ENCODE measurements around the gene IGHMBP2. TPM values are rescaled to one million over a fixed set of nuclear protein-coding genes. Genes with fewer than 3 reads are reported as not detected.

The IGHMBP2 gene
- total RNA-seq, 1 experiment from 2014 or later = 24.8 TPM

DNA sequence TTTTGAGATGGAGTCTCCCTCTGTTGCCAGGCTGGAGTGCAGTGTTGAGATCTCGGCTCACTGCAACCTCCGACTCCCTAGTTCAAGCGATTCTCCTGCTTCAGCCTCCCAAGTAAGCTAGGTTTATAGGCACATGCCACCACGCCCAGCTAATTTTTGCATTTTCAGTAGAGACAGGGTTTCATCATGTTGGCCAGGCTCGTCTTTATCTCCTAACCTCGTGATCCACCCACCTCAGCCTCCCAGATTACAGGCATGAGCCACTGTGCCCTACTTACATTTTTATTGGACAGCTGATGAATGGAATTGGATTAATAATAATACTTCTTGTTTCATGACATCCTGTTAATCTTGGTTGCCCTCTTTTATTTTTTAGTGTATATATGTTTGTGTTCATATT, 80.1 kb downstream of the IGHMBP2 start:
- DNase-seq (ENCODE audit: low read depth, low spot score) = no peak

DNA sequence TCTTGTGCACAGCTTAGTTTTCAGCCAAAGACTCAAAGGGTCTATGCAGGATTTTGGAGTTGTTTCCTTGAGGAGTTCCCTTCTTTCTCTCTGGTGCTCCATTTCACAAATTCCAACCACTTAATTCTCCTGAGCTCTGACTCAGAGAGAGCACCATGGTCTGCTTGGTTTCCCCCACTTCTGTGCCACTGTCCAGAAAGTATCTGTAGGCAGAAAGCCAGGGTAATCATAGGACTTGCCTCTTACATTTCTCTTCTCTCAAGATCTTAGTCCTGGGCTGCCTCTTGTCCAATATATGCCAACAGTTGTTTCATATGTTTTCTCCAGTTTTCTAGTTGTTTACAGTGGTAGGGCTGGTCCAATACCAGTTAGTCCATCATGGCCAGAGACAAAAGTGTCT, 83.5 kb downstream of the IGHMBP2 start:
- DNase-seq (ENCODE audit: low read depth, low spot score) = no peak
- in situ Hi-C loops (cut with HindIII; ENCODE audit: low pct_unique_long_range_greater_than_20kb, low sequenced_read_pairs) = no loop called here

More for the DNA sequence above, 80.1 kb downstream of the IGHMBP2 start:
- in situ Hi-C loops (cut with HindIII; ENCODE audit: low pct_unique_long_range_greater_than_20kb, low sequenced_read_pairs) = no loop called here

DNA sequence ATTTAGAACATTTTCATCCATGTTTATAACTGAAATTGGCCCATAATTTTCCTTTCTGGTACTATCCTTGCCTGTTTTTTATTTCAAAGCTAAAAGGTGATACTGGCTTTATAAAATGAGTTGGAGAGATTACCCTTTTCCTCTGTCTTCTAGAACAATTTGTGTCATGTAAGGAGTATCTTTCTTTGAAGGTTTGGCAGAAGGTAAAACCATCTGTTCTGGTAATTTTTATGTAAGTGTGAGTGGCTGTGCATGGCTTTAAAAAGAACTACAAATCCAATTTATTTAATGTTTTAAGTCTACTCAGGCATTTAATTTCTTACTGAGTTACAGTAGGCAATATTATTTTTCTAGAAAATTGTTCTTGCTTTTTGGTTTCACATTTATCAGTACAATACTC, 84.8 kb downstream of the IGHMBP2 start:
- in situ Hi-C loops (cut with HindIII; ENCODE audit: low pct_unique_long_range_greater_than_20kb, low sequenced_read_pairs) = no loop called here

More for the DNA sequence above, 84.8 kb downstream of the IGHMBP2 start:
- DNase-seq (ENCODE audit: low read depth, low spot score) = no peak

Other genes starting within 250 kb of the IGHMBP2 start
- 0.29 TPM in 1 of 2 replicates, not detected in the other for gene GAL, start 219.3 kb upstream of the IGHMBP2 start, total RNA-seq (2014; rRNA removed; shearing (Covaris generic))
- gene TESMIN, start 152.4 kb upstream of the IGHMBP2 start, total RNA-seq (2014; rRNA removed; shearing (Covaris generic)) = 1.1 TPM in 2 replicates
- gene CPT1A, start 62.0 kb upstream of the IGHMBP2 start, total RNA-seq (2014; rRNA removed; shearing (Covaris generic)) = 1.7 and 1.8 TPM in 2 replicates
- 342 and 413 TPM in 2 replicates for gene MRPL21, start 59 bp upstream of the IGHMBP2 start, total RNA-seq (2014; rRNA removed; shearing (Covaris generic))
- not detected in 2 replicates for gene MRGPRD, start 77.1 kb downstream of the IGHMBP2 start, total RNA-seq (2014; rRNA removed; shearing (Covaris generic))
- gene MRGPRF, start 109.4 kb downstream of the IGHMBP2 start, total RNA-seq (2014; rRNA removed; shearing (Covaris generic)) = 0.11 and 0.61 TPM in 2 replicates
- 24.7 and 28.7 TPM in 2 replicates for gene TPCN2, start 145.0 kb downstream of the IGHMBP2 start, total RNA-seq (2014; rRNA removed; shearing (Covaris generic))